Natural killer cell (primary cell): ENCODE data around the gene SLC25A29. TPM values are rescaled to one million over a fixed set of nuclear protein-coding genes. Genes with fewer than 3 reads are reported as not detected.

Source experiments
- ATAC-seq, 3 donors: fragments of 150-1000 bp in 2 of 3; fragments of 200-7000 bp in 1 of 3; cut with Tn5 transposase; 1 replicate in 1 of 3; 2 replicates in 2 of 3; pipeline ENCODE4 v1.10.0; 2021; ENCODE audit warnings: mild to moderate bottlenecking in 2 of 3, moderate library complexity in 2 of 3
- DNase-seq, 2 donors: peaks; one replicate each; pipeline versions ENCODE4 v3.0.0 to v3.0.0-alpha.2; 2013 to 2021; ENCODE audit warnings: mixed read lengths in 1 of 2
- H3K27ac ChIP-seq: one replicate; pipeline ENCODE4 v1.5.1; 2013; ENCODE audit warnings: mild to moderate bottlenecking, low read length
- H3K27me3 ChIP-seq: one replicate; pipeline ENCODE4 v1.6.1; 2013; ENCODE audit warnings: low read length; ENCODE audit not compliant: control insufficient read depth, insufficient read depth
- H3K36me3 ChIP-seq: one replicate; pipeline ENCODE4 v1.6.1; 2013; ENCODE audit warnings: low read length; ENCODE audit not compliant: control insufficient read depth, insufficient read depth
- H3K4me1 ChIP-seq: one replicate; pipeline ENCODE4 v1.6.1; 2013; ENCODE audit warnings: low read length; ENCODE audit not compliant: control insufficient read depth, insufficient read depth
- H3K4me3 ChIP-seq: one replicate; pipeline ENCODE4 v1.5.1; 2013; ENCODE audit warnings: low read length
- H3K9me3 ChIP-seq: one replicate; pipeline ENCODE4 v1.6.1; 2013; ENCODE audit warnings: low read length; ENCODE audit not compliant: control insufficient read depth, insufficient read depth
- H3K27ac Mint-ChIP-seq, 2 donors: one replicate each; pipeline ENCODE4 v1.8.0; 2022; ENCODE audit warnings: mild to moderate bottlenecking in 2 of 2, mixed read lengths in 2 of 2, moderate library complexity in 1 of 2
- H3K27me3 Mint-ChIP-seq, 2 donors: one replicate each; pipeline ENCODE4 v1.8.0; 2022; ENCODE audit warnings: low read depth in 2 of 2, mixed read lengths in 2 of 2
- H3K36me3 Mint-ChIP-seq: one replicate; pipeline ENCODE4 v1.8.0; 2022; ENCODE audit warnings: mixed read lengths
- H3K4me1 Mint-ChIP-seq, 2 donors: one replicate each; pipeline ENCODE4 v1.8.0; 2022; ENCODE audit warnings: mixed read lengths in 2 of 2
- H3K4me3 Mint-ChIP-seq: one replicate; pipeline ENCODE4 v1.8.0; 2022; ENCODE audit warnings: mild to moderate bottlenecking, moderate library complexity, mixed read lengths
- H3K9me3 Mint-ChIP-seq, 2 donors: one replicate each; pipeline ENCODE4 v1.8.0; 2022; ENCODE audit warnings: mixed read lengths in 2 of 2
- CTCF ChIP-seq: fragments of 200-600 bp; IDR thresholded peaks from one replicate; pipeline ENCODE4 v1.8.0; 2022; ENCODE audit warnings: antibody characterized with exemption
- WGBS: methylation state at CpG from one replicate; pipeline ENCODE4 v1.1.7; 2013; ENCODE audit warnings: missing lambda C conversion rate; ENCODE audit not compliant: insufficient coverage; 5-methylcytosine and 5-hydroxymethylcytosine counted together
- intact Hi-C: fragments of 100-400 bp; cut with micrococcal nuclease; formaldehyde crosslinking; loops from one replicate; pipeline ENCODE4 v1.14.2; 2022
- total RNA-seq, 4 donors: library from RNA; stranded (reverse); fragments of 120-200 nt in 1 of 4; gene quantifications; one replicate each; pipeline versions ENCODE4 v1.2.3 to v1.2.4, GENCODE V29; 2013 to 2022

The SLC25A29 gene
- total RNA-seq, 3 donors from 2014 or later (not counting 1 experiment from before 2014, with no cell fraction given) = 8.6 to 80.7 (median 69.3) TPM

- H3K27ac Mint-ChIP-seq = no peak overlapping the region
These were observed 2.3 kb downstream of the SLC25A29 start for GRCh38 chr14:100303925-100304324.

GRCh38 chr14:100303179-100303578, 3.1 kb downstream of the SLC25A29 start:
- no peak overlapping the region for H3K27ac Mint-ChIP-seq
- no peaks in the 10 kb centered on the region for H3K9me3 Mint-ChIP-seq
- peak overlapping the region; percentile 45 for H3K4me3 Mint-ChIP-seq
- Histone ChIP-seq H3K4me1 (peaks cover 26% of the 10 kb centered on the region), H3K4me3 (no peak overlapping the region), H3K27me3 (no peaks in the 10 kb centered on the region), H3K9me3 (no peaks in the 10 kb centered on the region), H3K36me3 (no peaks in the 10 kb centered on the region), H3K27ac (no peak overlapping the region)
- peak; percentile 44 for TF ChIP-seq CTCF
- 64% methylated on average over 8 of the region's 8 CpGs for WGBS
- H3K36me3 Mint-ChIP-seq = no peaks in the 10 kb centered on the region
- peaks cover 0 to 3% of the 10 kb centered on the region in 2 donors for H3K27me3 Mint-ChIP-seq
- DNase-seq = peak in 1 of 2 donors; percentile 22
- intact Hi-C loops = no loop called here
- H3K4me1 Mint-ChIP-seq = peaks cover 18 to 20% of the 10 kb centered on the region in 2 donors
- ATAC-seq = no peak

More at GRCh38 chr14:100303925-100304324, 2.3 kb downstream of the SLC25A29 start:
- H3K27ac ChIP-seq = no peak overlapping the region
- no peaks in the 10 kb centered on the region for H3K27me3 ChIP-seq
- DNase-seq (no peak), ATAC-seq (no peak)
- H3K4me3 ChIP-seq = no peak overlapping the region
- H3K4me1 Mint-ChIP-seq = peaks cover 18 to 20% of the 10 kb centered on the region in 2 donors
- intact Hi-C loops = no loop called here
- H3K9me3 ChIP-seq = no peaks in the 10 kb centered on the region
- TF ChIP-seq CTCF = no peak
- H3K4me1 ChIP-seq = peaks cover 26% of the 10 kb centered on the region
- H3K27me3 Mint-ChIP-seq = peaks cover 0 to 3% of the 10 kb centered on the region in 2 donors
- H3K4me3 Mint-ChIP-seq = peak overlapping the region; percentile 93
- no peaks in the 10 kb centered on the region for H3K36me3 ChIP-seq
- no peaks in the 10 kb centered on the region for H3K36me3 Mint-ChIP-seq
- no peaks in the 10 kb centered on the region for H3K9me3 Mint-ChIP-seq
- 81% methylated on average over 4 of the region's 4 CpGs for WGBS

GRCh38 chr14:100302616-100303015, 3.6 kb downstream of the SLC25A29 start:
- no peak overlapping the region for H3K4me3 Mint-ChIP-seq
- DNase-seq (no peak), ATAC-seq (no peak)
- Histone ChIP-seq H3K9me3 (no peaks in the 10 kb centered on the region), H3K36me3 (no peaks in the 10 kb centered on the region), H3K4me3 (no peak overlapping the region), H3K27ac (no peak overlapping the region), H3K27me3 (no peaks in the 10 kb centered on the region), H3K4me1 (peaks cover 28% of the 10 kb centered on the region)
- peaks cover 20 to 22% of the 10 kb centered on the region in 2 donors for H3K4me1 Mint-ChIP-seq
- WGBS = 100% methylated on average over 1 of the region's 2 CpGs
- no peaks in the 10 kb centered on the region for H3K9me3 Mint-ChIP-seq
- H3K27me3 Mint-ChIP-seq = peaks cover 0 to 3% of the 10 kb centered on the region in 2 donors
- H3K27ac Mint-ChIP-seq = no peak overlapping the region
- TF ChIP-seq CTCF = no peak
- no peaks in the 10 kb centered on the region for H3K36me3 Mint-ChIP-seq
- intact Hi-C loops = no loop called here

- Histone ChIP-seq H3K36me3 (no peaks in the 10 kb centered on the region), H3K4me3 (no peak overlapping the region), H3K9me3 (no peaks in the 10 kb centered on the region), H3K27ac (no peak overlapping the region), H3K4me1 (peaks cover 13% of the 10 kb centered on the region), H3K27me3 (no peaks in the 10 kb centered on the region)
- H3K9me3 Mint-ChIP-seq = no peaks in the 10 kb centered on the region
- ATAC-seq (no peak), DNase-seq (no peak)
- no peaks in the 10 kb centered on the region for H3K27me3 Mint-ChIP-seq
- TF ChIP-seq CTCF = no peak
- no peak overlapping the region for H3K4me3 Mint-ChIP-seq
- H3K27ac Mint-ChIP-seq = no peak overlapping the region
- intact Hi-C loops = no loop called here
- 91% methylated on average over 6 of the region's 6 CpGs for WGBS
- peaks cover 5 to 13% of the 10 kb centered on the region in 2 donors for H3K4me1 Mint-ChIP-seq
- no peaks in the 10 kb centered on the region for H3K36me3 Mint-ChIP-seq
These were observed 7.0 kb downstream of the SLC25A29 start for GRCh38 chr14:100299238-100299560.
